PC-3 (cell line): ENCODE data around the gene PSMD14.

Experiments used
- EZH2 ChIP-seq: fragments of 300-600 bp; sonication (generic); IDR thresholded peaks from one replicate; pipeline ENCODE4 v1.6.1; 2017; ENCODE audit warnings: antibody characterized with exemption, mild to moderate bottlenecking, low read length; ENCODE audit not compliant: unreplicated experiment
- EZH2phosphoT487 ChIP-seq: fragments of 300-600 bp; sonication (generic); IDR thresholded peaks from 2 replicates; pipeline ENCODE4 v1.6.1; 2018; ENCODE audit warnings: mild to moderate bottlenecking, antibody characterized with exemption, low read length, borderline replicate concordance
- TF ChIP-seq, protein P1 (sequence below): fragments of 300-600 bp; sonication (generic); conservative IDR thresholded peaks from 2 replicates; pipeline ENCODE4 v1.5.1; 2017; ENCODE audit warnings: antibody characterized with exemption, low read depth, mild to moderate bottlenecking, low read length

DNA sequence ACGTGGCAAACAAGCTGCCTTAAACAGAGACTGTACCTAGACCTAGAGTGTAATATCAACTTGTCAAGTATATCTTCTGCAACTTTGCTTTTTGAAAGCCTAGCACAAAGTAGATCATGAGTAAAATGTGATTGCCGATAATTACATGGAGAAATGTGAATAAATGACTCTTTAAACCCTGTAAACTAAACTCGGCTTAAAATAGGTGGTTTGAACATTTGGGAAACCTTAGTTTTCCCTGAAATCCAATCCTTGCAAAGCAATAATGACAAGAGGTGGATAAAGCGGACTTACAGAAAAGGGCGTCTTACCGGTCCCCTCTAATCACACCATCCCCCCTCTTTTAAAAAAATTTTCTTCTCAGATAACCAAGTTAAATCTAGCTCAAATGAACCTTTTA lies 549 bp upstream of the PSMD14 start:
- TF ChIP-seq, protein P1, sequence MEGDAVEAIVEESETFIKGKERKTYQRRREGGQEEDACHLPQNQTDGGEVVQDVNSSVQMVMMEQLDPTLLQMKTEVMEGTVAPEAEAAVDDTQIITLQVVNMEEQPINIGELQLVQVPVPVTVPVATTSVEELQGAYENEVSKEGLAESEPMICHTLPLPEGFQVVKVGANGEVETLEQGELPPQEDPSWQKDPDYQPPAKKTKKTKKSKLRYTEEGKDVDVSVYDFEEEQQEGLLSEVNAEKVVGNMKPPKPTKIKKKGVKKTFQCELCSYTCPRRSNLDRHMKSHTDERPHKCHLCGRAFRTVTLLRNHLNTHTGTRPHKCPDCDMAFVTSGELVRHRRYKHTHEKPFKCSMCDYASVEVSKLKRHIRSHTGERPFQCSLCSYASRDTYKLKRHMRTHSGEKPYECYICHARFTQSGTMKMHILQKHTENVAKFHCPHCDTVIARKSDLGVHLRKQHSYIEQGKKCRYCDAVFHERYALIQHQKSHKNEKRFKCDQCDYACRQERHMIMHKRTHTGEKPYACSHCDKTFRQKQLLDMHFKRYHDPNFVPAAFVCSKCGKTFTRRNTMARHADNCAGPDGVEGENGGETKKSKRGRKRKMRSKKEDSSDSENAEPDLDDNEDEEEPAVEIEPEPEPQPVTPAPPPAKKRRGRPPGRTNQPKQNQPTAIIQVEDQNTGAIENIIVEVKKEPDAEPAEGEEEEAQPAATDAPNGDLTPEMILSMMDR = no peak
- no peak for TF ChIP-seq EZH2
- no peak for TF ChIP-seq EZH2phosphoT487
